ENCODE measurements around the gene CBX6.

DNA sequence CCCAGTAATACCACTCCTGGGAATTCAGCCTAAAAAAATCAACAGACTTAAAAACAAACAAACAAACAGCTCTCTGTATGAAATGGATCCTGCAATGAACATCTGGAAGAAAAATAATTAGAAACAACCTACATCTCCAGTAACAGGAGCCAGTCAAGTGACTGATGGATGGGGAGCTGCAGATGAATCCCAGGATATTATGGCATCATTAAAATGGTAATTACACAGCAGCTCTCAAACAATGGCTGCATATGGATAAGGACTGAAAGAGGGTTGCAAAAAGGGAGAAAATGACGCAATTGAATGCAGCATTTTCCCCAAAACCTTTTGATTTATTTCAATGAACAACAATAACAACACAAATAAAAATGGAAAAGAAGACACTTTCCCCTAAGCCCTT is 32.3 kb downstream of the CBX6 start:
- TF ChIP-seq, protein P1, sequence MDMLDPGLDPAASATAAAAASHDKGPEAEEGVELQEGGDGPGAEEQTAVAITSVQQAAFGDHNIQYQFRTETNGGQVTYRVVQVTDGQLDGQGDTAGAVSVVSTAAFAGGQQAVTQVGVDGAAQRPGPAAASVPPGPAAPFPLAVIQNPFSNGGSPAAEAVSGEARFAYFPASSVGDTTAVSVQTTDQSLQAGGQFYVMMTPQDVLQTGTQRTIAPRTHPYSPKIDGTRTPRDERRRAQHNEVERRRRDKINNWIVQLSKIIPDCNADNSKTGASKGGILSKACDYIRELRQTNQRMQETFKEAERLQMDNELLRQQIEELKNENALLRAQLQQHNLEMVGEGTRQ (IDR thresholded peaks at IDR 0.05; ENCODE audit: low read length): no peak
- TF ChIP-seq SIRT6 (IDR thresholded peaks at IDR 0.05; ENCODE audit: low read length) (no peak), POLR2A (IDR thresholded peaks at IDR 0.05; ENCODE audit: control extremely low read depth in 1 of 2, low read depth in 2 of 2, low read length in 2 of 2) (no peak), RFX5 (IDR thresholded peaks at IDR 0.05; ENCODE audit: borderline replicate concordance, low read depth, low read length) (no peak), GTF2F1 (IDR thresholded peaks at IDR 0.05; ENCODE audit: borderline replicate concordance, low read depth, low read length) (no peak), NANOG (IDR thresholded peaks at IDR 0.05; ENCODE audit: insufficient read depth, low read depth, low read length, poor library complexity, severe bottlenecking) (no peak)
- TF ChIP-seq, protein P2, sequence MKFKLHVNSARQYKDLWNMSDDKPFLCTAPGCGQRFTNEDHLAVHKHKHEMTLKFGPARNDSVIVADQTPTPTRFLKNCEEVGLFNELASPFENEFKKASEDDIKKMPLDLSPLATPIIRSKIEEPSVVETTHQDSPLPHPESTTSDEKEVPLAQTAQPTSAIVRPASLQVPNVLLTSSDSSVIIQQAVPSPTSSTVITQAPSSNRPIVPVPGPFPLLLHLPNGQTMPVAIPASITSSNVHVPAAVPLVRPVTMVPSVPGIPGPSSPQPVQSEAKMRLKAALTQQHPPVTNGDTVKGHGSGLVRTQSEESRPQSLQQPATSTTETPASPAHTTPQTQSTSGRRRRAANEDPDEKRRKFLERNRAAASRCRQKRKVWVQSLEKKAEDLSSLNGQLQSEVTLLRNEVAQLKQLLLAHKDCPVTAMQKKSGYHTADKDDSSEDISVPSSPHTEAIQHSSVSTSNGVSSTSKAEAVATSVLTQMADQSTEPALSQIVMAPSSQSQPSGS (IDR thresholded peaks at IDR 0.05; ENCODE audit: low read length): no peak
- TF ChIP-seq, protein P3, sequence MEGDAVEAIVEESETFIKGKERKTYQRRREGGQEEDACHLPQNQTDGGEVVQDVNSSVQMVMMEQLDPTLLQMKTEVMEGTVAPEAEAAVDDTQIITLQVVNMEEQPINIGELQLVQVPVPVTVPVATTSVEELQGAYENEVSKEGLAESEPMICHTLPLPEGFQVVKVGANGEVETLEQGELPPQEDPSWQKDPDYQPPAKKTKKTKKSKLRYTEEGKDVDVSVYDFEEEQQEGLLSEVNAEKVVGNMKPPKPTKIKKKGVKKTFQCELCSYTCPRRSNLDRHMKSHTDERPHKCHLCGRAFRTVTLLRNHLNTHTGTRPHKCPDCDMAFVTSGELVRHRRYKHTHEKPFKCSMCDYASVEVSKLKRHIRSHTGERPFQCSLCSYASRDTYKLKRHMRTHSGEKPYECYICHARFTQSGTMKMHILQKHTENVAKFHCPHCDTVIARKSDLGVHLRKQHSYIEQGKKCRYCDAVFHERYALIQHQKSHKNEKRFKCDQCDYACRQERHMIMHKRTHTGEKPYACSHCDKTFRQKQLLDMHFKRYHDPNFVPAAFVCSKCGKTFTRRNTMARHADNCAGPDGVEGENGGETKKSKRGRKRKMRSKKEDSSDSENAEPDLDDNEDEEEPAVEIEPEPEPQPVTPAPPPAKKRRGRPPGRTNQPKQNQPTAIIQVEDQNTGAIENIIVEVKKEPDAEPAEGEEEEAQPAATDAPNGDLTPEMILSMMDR (IDR thresholded peaks at IDR 0.05; ENCODE audit: control extremely low read depth in 1 of 3, insufficient read depth in 1 of 3, low read depth in 1 of 3, low read length in 3 of 3): no peak
